Chondrocyte (in vitro differentiated cells): ENCODE results near the gene B3GAT1. TPM values are rescaled to one million over a fixed set of nuclear protein-coding genes. Genes with fewer than 3 reads are reported as not detected.

Source experiments
- DNase-seq: peaks from one replicate; pipeline ENCODE4 v3.0.0; 2021; ENCODE audit warnings: mixed read lengths, low spot score
- H3K27ac Mint-ChIP-seq: one replicate; pipeline ENCODE4 v1.8.0; 2021; ENCODE audit warnings: mild to moderate bottlenecking, moderate library complexity, mixed read lengths; ENCODE audit not compliant: unreplicated experiment
- H3K27me3 Mint-ChIP-seq: 2 replicates; pipeline ENCODE4 v1.8.0; 2021; ENCODE audit warnings: low read depth, mixed read lengths
- H3K36me3 Mint-ChIP-seq: 2 replicates; pipeline ENCODE4 v1.8.0; 2021; ENCODE audit warnings: low read depth, mixed read lengths
- H3K4me1 Mint-ChIP-seq: 2 replicates; pipeline ENCODE4 v1.8.0; 2021; ENCODE audit warnings: low read depth, mild to moderate bottlenecking, mixed read lengths
- H3K4me3 Mint-ChIP-seq: one replicate; pipeline ENCODE4 v1.8.0; 2021; ENCODE audit warnings: mild to moderate bottlenecking, moderate library complexity, mixed read lengths; ENCODE audit not compliant: unreplicated experiment
- H3K9me3 Mint-ChIP-seq: 2 replicates; pipeline ENCODE4 v1.8.0; 2021; ENCODE audit warnings: low read depth, mixed read lengths
- total RNA-seq: library from RNA; stranded (reverse); gene quantifications from 3 replicates; pipeline ENCODE4 v1.2.1, GENCODE V29; 2021
- TF ChIP-seq, protein P1 (sequence below): fragments of 200-600 bp; sonication (generic); IDR thresholded peaks from 2 replicates; pipeline ENCODE4 v1.5.0; 2021; ENCODE audit warnings: antibody characterized with exemption, mild to moderate bottlenecking, moderate library complexity

Gene B3GAT1
- total RNA-seq, 1 donor from 2014 or later: 0.37 TPM

DNA sequence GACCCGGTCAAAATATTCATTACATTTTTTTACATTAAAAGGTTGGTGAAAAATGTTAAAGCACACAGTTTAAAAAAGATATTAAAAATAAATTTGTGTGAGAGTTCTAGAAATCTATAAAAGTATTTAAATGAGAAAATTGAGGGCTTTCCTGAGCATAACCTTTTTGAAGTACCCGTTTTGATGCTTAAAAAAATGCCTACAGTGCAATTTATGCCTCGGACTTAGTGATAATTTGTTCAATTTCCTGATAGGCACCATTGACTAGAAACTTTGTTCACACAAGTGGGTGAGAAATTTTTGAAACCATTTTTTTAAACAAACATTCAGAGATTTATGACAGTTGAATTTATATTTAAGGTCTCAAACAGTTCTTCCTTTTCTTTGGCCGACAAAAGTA, 29.7 kb upstream of the B3GAT1 start:
- TF ChIP-seq, protein P1, sequence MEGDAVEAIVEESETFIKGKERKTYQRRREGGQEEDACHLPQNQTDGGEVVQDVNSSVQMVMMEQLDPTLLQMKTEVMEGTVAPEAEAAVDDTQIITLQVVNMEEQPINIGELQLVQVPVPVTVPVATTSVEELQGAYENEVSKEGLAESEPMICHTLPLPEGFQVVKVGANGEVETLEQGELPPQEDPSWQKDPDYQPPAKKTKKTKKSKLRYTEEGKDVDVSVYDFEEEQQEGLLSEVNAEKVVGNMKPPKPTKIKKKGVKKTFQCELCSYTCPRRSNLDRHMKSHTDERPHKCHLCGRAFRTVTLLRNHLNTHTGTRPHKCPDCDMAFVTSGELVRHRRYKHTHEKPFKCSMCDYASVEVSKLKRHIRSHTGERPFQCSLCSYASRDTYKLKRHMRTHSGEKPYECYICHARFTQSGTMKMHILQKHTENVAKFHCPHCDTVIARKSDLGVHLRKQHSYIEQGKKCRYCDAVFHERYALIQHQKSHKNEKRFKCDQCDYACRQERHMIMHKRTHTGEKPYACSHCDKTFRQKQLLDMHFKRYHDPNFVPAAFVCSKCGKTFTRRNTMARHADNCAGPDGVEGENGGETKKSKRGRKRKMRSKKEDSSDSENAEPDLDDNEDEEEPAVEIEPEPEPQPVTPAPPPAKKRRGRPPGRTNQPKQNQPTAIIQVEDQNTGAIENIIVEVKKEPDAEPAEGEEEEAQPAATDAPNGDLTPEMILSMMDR: no peak
- no peaks in the 10 kb centered on the region for H3K27me3 Mint-ChIP-seq
- no peaks in the 10 kb centered on the region for H3K36me3 Mint-ChIP-seq
- no peak overlapping the region for H3K4me3 Mint-ChIP-seq
- DNase-seq: no peak
- H3K4me1 Mint-ChIP-seq: no peaks in the 10 kb centered on the region
- no peak overlapping the region for H3K27ac Mint-ChIP-seq
- peaks cover 13% of the 10 kb centered on the region for H3K9me3 Mint-ChIP-seq

DNA sequence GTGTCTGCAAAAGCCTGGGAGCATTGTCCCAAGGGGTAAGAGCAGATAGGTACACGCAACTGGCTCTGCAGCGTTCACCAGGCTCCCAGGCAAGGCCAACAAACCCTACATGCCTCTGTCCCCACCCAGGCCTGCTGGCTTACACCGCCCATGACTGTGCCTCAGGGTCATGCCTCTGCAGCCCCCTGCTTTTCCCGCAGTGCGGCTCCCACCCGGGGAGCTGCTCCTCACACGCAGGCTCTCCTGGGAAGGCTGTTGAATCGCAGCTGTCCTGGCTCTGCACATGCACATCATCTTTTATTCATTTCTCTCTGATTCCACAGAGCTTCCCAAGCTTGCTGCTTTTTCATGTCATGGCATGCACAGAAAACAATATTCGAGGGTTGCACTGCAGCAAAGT, 29.2 kb upstream of the B3GAT1 start:
- H3K27ac Mint-ChIP-seq: no peak overlapping the region
- no peak overlapping the region for H3K4me3 Mint-ChIP-seq
- H3K36me3 Mint-ChIP-seq: no peaks in the 10 kb centered on the region
- no peaks in the 10 kb centered on the region for H3K4me1 Mint-ChIP-seq
- H3K9me3 Mint-ChIP-seq: peaks cover 13% of the 10 kb centered on the region
- TF ChIP-seq, protein P1: no peak
- no peak for DNase-seq
- H3K27me3 Mint-ChIP-seq: no peaks in the 10 kb centered on the region

DNA sequence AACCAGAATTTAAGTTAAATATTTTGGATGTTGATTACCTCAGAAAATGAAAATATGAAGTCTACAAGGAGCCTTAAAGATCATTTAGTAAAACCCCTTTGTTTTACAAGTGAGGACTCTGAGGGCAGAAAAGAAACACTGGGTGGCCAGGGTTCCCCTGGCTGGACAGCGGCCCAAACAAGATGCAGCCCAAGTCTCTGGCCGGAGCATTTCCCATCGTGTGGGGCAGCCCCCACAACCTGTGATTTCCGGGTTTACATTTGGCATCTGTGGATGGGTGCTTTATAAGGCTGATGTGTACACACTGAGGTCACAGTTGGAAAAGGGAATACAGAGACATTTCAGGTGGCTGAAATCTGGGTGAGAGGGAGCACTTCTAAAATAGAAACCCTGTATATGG, 28.8 kb upstream of the B3GAT1 start:
- Mint-ChIP-seq H3K36me3 (no peaks in the 10 kb centered on the region), H3K27me3 (no peaks in the 10 kb centered on the region), H3K4me3 (no peak overlapping the region), H3K4me1 (no peaks in the 10 kb centered on the region), H3K9me3 (peaks cover 13% of the 10 kb centered on the region), H3K27ac (no peak overlapping the region)
- TF ChIP-seq, protein P1: no peak
- no peak for DNase-seq

DNA sequence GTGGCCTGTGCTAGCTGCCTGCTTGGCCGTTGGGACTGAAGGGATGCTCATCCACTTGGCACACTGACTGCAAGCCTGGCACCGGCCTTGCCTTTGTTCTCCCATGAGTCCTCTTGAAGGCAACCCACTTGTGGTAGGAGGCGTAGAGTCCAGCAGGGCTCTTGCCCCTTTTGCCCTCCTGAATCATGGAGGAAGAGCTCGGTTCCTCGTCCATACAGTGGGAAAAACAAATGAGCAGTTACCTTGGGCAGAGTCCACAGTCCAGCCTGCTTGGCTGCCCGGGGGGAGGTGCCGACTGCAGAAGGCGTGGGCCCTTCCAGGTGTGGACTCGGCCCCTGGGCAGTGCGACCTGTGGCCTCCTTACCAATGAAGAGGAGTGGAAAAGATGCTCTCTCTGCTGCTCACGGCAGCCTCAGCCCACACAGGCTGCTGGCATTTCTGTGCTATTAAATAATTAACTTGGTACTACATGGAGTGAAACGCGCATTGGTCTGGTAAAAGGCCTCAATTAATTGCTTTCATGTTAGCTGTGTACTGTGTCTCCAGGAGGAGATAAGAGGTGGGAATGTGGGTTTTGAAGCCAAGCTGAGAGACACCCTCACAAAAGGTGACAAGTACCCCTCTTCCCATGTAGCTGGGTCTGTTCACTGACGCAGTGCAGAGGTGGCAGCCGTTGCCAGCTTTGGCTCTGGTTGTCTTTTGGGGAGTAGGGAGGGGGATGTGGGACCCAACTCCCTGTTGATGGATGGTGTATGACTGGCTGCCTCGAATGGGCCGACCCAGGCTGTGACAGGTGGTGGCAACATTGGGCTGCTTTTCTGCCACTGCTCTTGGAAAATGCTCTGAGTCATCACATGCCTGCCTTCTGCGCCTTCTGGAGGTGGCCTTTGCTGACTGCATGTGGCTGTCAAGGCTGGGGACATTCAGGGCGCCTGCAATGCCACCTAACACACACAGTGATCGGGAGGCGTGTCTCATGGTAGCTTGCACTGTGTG, 26.8 kb upstream of the B3GAT1 start:
- no peaks in the 10 kb centered on the region for H3K4me1 Mint-ChIP-seq
- peaks cover 10% of the 10 kb centered on the region for H3K9me3 Mint-ChIP-seq
- no peak for DNase-seq
- TF ChIP-seq, protein P1: no peak
- H3K27ac Mint-ChIP-seq: no peak overlapping the region
- H3K36me3 Mint-ChIP-seq: no peaks in the 10 kb centered on the region
- H3K4me3 Mint-ChIP-seq: no peak overlapping the region
- no peaks in the 10 kb centered on the region for H3K27me3 Mint-ChIP-seq

DNA sequence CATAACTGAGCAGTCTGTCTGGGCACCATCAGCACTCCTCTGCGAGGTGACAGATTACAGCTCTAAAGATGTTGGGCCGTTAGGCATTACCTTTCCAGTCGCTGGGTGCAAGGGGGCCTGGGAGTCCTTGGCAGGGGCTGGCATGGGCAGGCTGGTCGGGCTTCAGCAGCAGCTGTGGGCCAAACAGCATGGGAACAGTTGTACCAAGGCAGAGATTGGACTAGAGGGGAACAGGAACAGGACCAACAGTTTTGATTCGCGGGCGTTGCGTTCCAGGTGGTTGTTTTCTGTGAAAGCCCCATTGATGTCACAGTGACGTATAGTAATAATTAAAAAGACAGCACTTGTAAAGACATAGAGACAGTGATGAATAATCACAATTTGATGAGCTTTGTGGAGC, 25.8 kb upstream of the B3GAT1 start:
- Mint-ChIP-seq H3K27me3 (peaks cover 2% of the 10 kb centered on the region), H3K4me1 (no peaks in the 10 kb centered on the region), H3K36me3 (no peaks in the 10 kb centered on the region), H3K27ac (no peak overlapping the region), H3K9me3 (peaks cover 6% of the 10 kb centered on the region), H3K4me3 (no peak overlapping the region)
- TF ChIP-seq, protein P1: no peak
- no peak for DNase-seq
